SH-SY5Y (cell line): Measurements from ENCODE around the gene NT5C2.

Experiments
- GATA2 ChIP-seq: IDR thresholded peaks from 2 replicates; pipeline ENCODE4 v1.6.1; 2011; ENCODE audit warnings: mild to moderate bottlenecking, low read depth, low read length
- GATA3 ChIP-seq: IDR thresholded peaks from 2 replicates; pipeline ENCODE4 v1.6.1; 2011; ENCODE audit warnings: low read depth, mild to moderate bottlenecking, low read length, moderate library complexity

DNA sequence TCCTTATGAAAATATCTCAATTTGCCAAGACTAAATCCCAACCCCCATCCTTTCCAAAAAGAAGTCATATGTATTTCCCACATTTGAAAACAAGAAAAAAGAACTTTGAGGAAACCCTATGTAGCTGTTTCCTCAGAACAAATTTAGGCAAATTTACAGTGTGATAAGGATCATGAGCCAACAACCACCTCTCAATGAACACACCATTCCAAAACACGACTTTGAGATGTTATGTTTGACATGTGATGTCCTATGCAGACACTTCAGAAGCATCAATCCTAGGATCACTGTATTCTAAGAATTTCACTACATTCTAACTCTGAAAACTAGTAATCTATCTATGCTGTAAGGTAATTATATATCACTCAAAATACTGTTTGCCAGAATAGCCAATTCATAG lies 62.2 kb downstream of the NT5C2 start:
- TF ChIP-seq GATA2 (no peak), GATA3 (no peak)
